BE2C (cell line): ENCODE data around the gene DAPK1.
A peak's percentile ranks its signal among the peaks of the same experiment; 100 is the strongest.

ENCODE experiments used
- DNase-seq: peaks from one replicate; pipeline ENCODE4 v3.0.0-alpha.2; 2020
- H3K27me3 ChIP-seq: fragments of 250-450 bp; sonication (Bioruptor Pico); 2 replicates; pipeline ENCODE4 v1.5.1; 2020; ENCODE audit warnings: mild to moderate bottlenecking
- H3K36me3 ChIP-seq: fragments of 250-450 bp; sonication (Bioruptor Pico); 2 replicates; pipeline ENCODE4 v1.5.1; 2020; ENCODE audit warnings: mild to moderate bottlenecking
- H3K4me1 ChIP-seq: fragments of 250-450 bp; sonication (Bioruptor Pico); 2 replicates; pipeline ENCODE4 v1.5.1; 2020
- H3K4me3 ChIP-seq: 2 replicates; pipeline ENCODE4 v1.5.1; 2011; ENCODE audit warnings: low read depth, low read length
- H3K9me3 ChIP-seq: fragments of 250-450 bp; sonication (Bioruptor Pico); 2 replicates; pipeline ENCODE4 v1.5.1; 2020
- CTCF ChIP-seq: IDR thresholded peaks from 2 replicates; pipeline ENCODE4 v1.5.1; 2012; ENCODE audit warnings: mild to moderate bottlenecking, low read depth, low read length

Gene DAPK1

GRCh38 chr9:87590996-87591395 lies 93.3 kb downstream of the DAPK1 start:
- no peaks in the 10 kb centered on the region for H3K36me3 ChIP-seq
- no peaks in the 10 kb centered on the region for H3K9me3 ChIP-seq
- H3K4me1 ChIP-seq: peaks cover 33% of the 10 kb centered on the region
- no peaks in the 10 kb centered on the region for H3K27me3 ChIP-seq
- no peak for TF ChIP-seq CTCF
- no peak for DNase-seq
- no peak overlapping the region for H3K4me3 ChIP-seq

GRCh38 chr9:87592554-87593358 lies 95.1 kb downstream of the DAPK1 start:
- Histone ChIP-seq H3K4me3 (peak overlapping the region; percentile 27; the same call in 1 of the 2 replicates), H3K27me3 (no peaks in the 10 kb centered on the region), H3K9me3 (no peaks in the 10 kb centered on the region), H3K4me1 (peaks cover 32% of the 10 kb centered on the region), H3K36me3 (no peaks in the 10 kb centered on the region)
- TF ChIP-seq CTCF: no peak
- peak; percentile 74 for DNase-seq

GRCh38 chr9:87593359-87593980 lies 95.8 kb downstream of the DAPK1 start:
- Histone ChIP-seq H3K4me1 (peaks cover 27% of the 10 kb centered on the region), H3K9me3 (no peaks in the 10 kb centered on the region), H3K4me3 (no peak overlapping the region), H3K27me3 (no peaks in the 10 kb centered on the region), H3K36me3 (no peaks in the 10 kb centered on the region)
- TF ChIP-seq CTCF: no peak
- DNase-seq: no peak

GRCh38 chr9:87594194-87594593 lies 96.5 kb downstream of the DAPK1 start:
- Histone ChIP-seq H3K9me3 (no peaks in the 10 kb centered on the region), H3K4me1 (peaks cover 32% of the 10 kb centered on the region), H3K27me3 (no peaks in the 10 kb centered on the region), H3K4me3 (no peak overlapping the region), H3K36me3 (no peaks in the 10 kb centered on the region)
- no peak for DNase-seq
- TF ChIP-seq CTCF: no peak

- no peak for DNase-seq
- no peak overlapping the region for H3K4me3 ChIP-seq
- H3K4me1 ChIP-seq: peaks cover 35% of the 10 kb centered on the region
- H3K36me3 ChIP-seq: no peaks in the 10 kb centered on the region
- TF ChIP-seq CTCF: no peak
- no peaks in the 10 kb centered on the region for H3K9me3 ChIP-seq
- H3K27me3 ChIP-seq: no peaks in the 10 kb centered on the region
Observed at GRCh38 chr9:87594662-87595061, 97.0 kb downstream of the DAPK1 start.

- no peaks in the 10 kb centered on the region for H3K27me3 ChIP-seq
- H3K4me1 ChIP-seq: peaks cover 38% of the 10 kb centered on the region
- no peak for TF ChIP-seq CTCF
- DNase-seq: no peak
- no peaks in the 10 kb centered on the region for H3K36me3 ChIP-seq
- no peaks in the 10 kb centered on the region for H3K9me3 ChIP-seq
- no peak overlapping the region for H3K4me3 ChIP-seq
Observed at GRCh38 chr9:87595610-87596009, 97.9 kb downstream of the DAPK1 start.
